NCI-H510A treated with DMSO at 0.1 percent for 48 hours (cell line): ENCODE measurements around the gene RIMS1.

Source experiments
- DNase-seq: peaks from one replicate; lab custom pipeline; 2025; lab: John Stamatoyannopoulos, UW

Gene RIMS1

DNA sequence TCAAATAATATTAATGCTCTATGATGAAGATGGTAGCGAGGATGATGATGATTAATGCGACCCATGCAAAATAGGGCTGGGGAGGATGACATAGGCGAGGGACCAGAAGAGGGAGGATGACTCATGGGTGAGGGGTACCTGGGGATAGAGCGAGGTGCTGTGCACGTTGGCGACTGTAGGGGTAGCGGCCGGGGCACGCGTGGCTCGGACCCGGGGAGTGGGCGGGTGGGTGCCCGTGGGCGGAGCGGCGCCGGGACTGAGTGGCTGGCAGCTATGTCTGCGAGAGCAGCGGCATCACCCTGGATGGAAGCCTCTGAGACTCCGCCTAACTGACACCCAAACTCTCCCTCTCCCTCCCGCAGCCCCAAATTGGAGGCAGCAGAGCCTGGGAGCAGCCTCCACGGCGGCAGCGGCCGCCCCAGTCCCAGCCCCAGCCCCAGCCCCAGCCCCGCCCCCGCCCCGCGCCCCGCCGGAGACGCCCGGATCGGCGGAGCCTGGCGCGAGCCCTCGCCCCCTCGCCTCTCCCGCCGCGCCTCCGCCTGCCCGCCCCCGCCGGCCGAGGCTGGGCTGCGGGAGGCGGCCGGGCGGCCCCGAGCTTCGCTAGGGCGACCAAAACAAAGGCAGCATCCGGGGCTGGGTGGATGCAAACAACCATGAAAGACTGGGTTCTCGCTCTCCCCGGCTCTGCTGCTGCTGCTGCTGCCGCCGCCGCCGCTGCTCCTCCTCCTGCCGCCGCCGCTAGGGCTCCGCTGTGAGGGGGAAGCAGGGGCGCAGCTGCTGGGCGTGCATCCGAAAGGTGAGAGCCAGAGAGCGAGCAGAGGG is at the start of gene RIMS1:
Gene RIMS1 (plus strand): TSS at position 367 of the 822 bp plus-strand sequence. CDS start 474 bp downstream, outside the sequence.
- DNase-seq: peak; percentile 34

DNA sequence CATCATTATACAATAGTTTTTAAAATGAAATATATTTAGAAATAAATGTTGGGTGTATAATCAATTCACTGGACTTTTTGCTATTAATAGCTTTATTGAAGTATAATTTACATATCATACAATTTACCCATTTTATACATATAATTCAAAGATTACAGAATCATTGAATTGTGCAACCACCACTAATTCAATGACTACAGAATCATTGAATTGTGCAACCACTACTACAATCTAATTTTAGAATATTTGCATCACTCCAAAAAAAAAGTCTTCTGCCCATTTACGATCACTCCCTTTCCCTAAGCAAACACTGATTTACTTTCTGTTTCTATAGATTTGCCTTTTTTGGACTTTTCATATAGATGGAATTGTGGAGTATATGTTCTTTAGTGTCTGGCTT is 35.1 kb upstream of the RIMS1 start:
- DNase-seq: no peak

DNA sequence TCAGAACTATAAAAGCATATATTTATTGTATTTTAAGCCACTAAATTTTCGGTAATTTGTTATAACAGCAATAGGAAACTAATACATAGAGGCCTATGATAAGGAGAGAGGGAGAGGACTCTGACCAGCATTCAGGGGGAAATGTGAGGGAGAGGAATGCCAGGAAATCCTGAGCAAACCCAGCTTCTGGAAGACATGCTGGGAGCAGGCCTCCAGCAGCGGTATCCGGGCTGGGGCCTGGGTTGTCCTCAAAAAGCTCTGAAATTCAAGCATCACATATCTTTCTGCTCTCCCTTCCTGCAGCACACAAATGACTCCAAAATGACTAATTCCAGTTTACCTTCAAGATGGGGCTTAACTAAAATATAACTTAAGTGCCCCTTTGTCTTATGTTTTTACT is 33.4 kb upstream of the RIMS1 start:
- no peak for DNase-seq

GRCh38 chr6:71855406-71855805 is 30.9 kb upstream of the RIMS1 start:
- no peak for DNase-seq

- no peak for DNase-seq
These were observed 7.3 kb upstream of the RIMS1 start for GRCh38 chr6:71879016-71879415.

GRCh38 chr6:71887006-71887743 is 825 bp downstream of the RIMS1 start:
- no peak for DNase-seq

- DNase-seq: no peak
These were observed 1.4 kb downstream of the RIMS1 start for GRCh38 chr6:71887744-71888230.

DNA sequence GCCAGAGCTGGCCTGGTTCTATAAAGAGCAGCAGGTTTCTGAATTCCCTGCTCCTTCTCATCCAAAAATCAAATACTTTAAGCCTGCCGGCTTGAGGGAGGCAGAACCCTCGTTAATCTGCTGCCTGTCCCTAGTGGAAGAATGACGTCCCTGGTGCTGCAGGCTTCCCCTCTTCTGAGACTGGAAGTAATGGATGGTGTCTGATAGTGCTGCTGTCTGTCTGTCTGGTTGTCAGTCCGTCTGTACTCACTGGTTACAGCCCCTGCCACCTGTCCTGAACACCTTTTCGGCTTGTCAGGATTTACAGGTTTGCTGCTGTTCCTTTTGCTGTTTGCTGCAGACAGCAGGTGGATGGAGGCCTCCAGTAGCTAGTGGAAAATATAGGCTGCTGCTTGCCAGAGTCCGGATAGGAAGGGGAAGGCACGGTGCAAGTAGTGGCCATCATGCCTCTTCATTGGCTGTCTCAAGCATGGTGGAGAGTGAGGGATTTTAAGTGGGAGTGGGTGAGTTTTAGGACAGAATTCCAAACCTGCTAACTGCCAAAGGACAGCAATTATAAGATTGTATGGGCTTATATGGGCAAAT is 2.5 kb downstream of the RIMS1 start:
- DNase-seq: no peak

DNA sequence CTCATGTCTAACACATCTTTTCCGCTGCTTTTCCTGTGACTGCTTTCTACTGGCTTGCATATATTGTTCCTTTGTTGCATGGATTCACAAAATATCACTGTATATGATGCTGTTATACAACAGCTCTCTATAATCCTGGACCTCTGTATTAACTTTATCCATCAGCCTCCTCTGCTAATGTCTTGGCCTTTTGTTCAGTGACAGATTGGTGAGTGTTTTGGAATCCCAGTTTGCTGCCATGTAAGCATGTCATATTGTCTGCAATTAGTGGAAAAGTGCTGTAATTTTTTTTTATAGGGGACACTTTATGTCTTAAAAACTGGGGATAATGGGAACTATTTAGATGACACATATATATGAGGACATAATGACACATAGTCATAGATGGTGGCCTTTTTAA is 3.0 kb downstream of the RIMS1 start:
- DNase-seq: no peak

DNA sequence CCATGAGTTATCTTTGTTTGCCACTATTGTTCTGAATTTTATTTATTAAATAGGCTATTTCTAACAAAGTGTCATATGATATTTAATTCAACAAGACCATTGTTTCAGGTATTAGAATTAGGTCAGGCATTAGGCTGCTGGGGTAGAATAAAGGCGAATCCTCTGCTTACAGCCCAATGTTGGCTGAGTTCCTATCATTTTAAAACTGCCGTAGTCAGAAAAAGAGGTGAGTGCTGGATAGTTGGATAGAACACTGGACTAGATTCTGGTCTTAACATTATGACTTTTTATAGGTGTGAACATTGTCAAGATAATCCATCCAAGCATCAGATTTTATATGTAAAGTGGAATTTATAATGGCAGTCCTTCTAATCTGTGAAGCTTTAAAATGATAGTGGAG is 6.3 kb downstream of the RIMS1 start:
- DNase-seq: no peak

GRCh38 chr6:71900642-71901041 is 14.3 kb downstream of the RIMS1 start:
- DNase-seq: no peak

DNA sequence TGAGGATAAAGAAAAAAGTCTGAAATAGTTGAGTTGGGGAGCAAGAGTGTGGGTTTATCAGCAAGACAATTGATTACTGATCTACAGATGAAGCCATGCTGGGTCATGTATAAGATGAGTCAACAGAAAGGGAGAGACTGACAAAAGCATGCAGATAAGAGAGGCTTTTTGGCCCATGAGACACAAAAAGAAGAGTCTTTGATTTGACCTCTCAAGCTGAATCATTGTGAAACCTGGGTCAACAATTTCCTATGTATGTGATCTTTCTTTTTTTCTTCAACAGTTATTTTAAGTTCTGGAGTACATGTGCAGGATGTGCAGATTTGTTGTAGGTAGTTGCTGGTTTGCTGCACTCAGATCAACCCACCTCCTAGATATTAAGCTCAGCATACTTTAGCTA is 15.9 kb downstream of the RIMS1 start:
- no peak for DNase-seq

DNA sequence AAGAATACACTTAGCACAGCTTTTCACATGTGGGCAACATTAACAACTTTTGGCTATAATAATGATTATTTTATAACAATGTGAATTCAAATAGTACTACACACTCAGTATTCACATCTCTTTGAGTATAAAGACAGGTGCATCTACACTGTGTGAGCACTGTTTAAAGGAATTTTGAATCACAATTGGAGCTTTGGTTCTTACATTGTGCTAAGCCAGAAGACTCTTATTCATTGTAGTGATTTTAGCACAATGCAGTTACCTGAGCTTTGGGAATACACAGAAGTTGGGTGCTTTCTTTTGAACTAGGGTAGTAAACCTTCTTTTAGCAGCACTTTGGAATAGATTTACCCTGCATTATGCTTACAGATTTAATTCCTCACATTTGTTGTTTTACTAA is 20.5 kb downstream of the RIMS1 start:
- no peak for DNase-seq

DNA sequence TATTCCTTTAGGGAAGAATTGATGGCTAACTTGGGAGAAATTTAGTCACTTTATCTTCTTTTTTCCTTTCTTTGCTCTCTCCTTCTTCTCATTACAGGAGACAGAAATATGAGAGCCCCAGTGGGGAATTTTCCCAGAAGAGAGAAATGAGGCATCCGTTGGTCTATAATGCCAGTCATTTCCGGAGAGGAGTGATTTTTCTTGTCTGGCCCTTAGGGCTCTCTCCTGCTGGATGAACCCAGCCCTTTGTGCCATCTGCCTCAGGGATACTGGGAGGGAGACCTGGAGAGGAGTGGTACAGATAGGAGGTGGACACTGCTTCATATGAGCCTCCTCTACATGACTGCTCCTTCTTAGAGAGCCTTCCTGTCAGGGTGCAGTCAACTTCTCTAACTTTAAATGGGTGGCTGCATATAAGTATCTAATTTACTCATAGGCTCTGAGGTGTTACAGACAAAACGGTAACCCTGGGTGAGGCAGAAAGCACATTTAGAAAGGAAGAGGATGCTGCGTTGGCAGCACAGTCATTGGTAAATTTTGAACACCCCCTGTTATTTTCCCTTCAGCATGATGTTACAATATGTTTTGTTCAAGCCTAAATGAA is 21.9 kb downstream of the RIMS1 start:
- DNase-seq: no peak

- DNase-seq: no peak
These were observed 27.3 kb downstream of the RIMS1 start for GRCh38 chr6:71913444-71914234.

GRCh38 chr6:71929047-71929446 is 42.7 kb downstream of the RIMS1 start:
- no peak for DNase-seq

DNA sequence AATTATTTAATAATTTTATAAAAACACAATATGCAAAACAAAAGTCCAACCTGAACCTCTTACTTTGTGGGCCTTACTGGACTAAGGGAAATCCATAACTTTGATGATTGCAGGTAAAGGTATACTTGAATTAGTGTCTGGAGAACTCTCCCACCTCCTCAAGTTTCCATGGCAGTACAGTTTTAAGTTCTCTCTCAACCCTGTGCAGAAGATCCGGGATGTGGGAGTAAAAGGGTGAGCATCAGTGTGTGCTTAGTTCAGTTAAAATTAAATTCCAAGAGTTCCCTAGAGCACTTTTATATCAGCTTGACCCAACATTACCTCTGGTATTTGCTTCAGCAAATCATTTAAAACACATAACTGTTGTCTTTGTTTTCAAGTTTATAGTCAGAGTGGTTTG is 47.5 kb downstream of the RIMS1 start:
- no peak for DNase-seq

- DNase-seq: no peak
These were observed 79.1 kb downstream of the RIMS1 start for GRCh38 chr6:71965404-71965803.

GRCh38 chr6:71967436-71967835 is 81.1 kb downstream of the RIMS1 start:
- DNase-seq: no peak

GRCh38 chr6:71977884-71978283 is 91.5 kb downstream of the RIMS1 start:
- DNase-seq: peak; percentile 1

DNA sequence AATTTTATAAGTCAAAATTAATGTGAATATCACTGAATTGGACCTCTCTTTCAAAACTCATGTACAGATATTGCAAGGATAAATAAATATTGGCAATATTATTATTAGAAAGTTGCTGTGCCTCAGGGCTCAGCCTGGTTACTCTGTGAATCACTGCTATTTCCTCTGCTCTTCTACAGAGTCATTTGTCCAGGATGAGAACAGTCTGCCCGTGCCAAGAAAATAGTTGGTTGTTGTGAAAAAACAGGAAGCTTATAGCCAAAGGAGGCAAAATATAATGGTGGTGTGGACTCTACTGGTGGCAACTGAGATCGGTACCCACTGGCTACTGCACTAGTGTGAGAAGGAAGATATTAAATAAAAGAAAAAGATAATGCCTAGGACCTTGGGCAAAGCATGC is 93.6 kb downstream of the RIMS1 start:
- DNase-seq: no peak

DNA sequence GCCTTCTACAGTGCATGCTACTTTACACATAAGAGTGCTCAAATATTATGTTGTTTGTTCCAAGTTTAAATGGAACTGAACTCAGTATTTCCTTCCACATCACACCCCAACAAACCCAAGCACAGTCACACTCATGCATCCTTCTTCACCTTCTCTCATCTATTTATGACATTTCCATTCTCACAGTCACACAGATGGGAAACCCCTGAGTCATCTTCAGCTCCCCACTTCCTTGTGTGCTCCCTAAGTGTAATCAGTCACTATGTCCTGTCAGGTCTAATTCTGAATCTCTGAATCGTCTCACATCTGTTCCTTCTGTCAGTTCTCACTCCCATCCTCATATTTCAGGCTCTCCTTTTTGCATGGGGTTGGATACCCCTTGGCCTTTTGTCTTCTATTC is 96.0 kb downstream of the RIMS1 start:
- no peak for DNase-seq
